Measurements from ENCODE around the gene RTN4RL2.

GRCh38 chr11:57436031-57436430 lies 24.3 kb upstream of the RTN4RL2 start:
- TF ChIP-seq CTCF (IDR thresholded peaks at IDR 0.05) (no peak), POLR2A (IDR thresholded peaks at IDR 0.05) (no peak)

Data from stomach (tissue), 4 donors.